Stimulated activated naive B cell treated with anti-CD40 and anti-IgM and Interleukin-4, amounts not matched to agents 10 μg/mL and 1 μg/mL and 100 μg/mL, for 72 hours (primary cell): ENCODE measurements around the gene HEG1.

Experiments
- ATAC-seq, 2 donors: fragments of 150-1000 bp; cut with Tn5 transposase; replicated peaks; 2 replicates each; pipeline ENCODE4 v1.10.0; 2021; ENCODE audit warnings: moderate library complexity in 1 of 2
- DNase-seq: peaks from one replicate; pipeline ENCODE4 v3.0.0; 2021
- H3K27ac Mint-ChIP-seq: one replicate; pipeline ENCODE4 v1.8.0; 2022; ENCODE audit warnings: mild to moderate bottlenecking, mixed read lengths
- H3K27me3 Mint-ChIP-seq, 2 donors: one replicate each; pipeline ENCODE4 v1.8.0; 2022; ENCODE audit warnings: mixed read lengths in 2 of 2
- H3K36me3 Mint-ChIP-seq, 2 donors: one replicate each; pipeline ENCODE4 v1.8.0; 2022; ENCODE audit warnings: mixed read lengths in 2 of 2, mild to moderate bottlenecking in 1 of 2
- H3K4me1 Mint-ChIP-seq, 2 donors: one replicate each; pipeline ENCODE4 v1.8.0; 2022; ENCODE audit warnings: mixed read lengths in 2 of 2, mild to moderate bottlenecking in 1 of 2
- H3K4me3 Mint-ChIP-seq, 2 donors: one replicate each; pipeline ENCODE4 v1.8.0; 2022; ENCODE audit warnings: mild to moderate bottlenecking in 2 of 2, mixed read lengths in 2 of 2, moderate library complexity in 1 of 2
- H3K9me3 Mint-ChIP-seq, 2 donors: one replicate each; pipeline ENCODE4 v1.8.0; 2022; ENCODE audit warnings: mixed read lengths in 2 of 2, mild to moderate bottlenecking in 1 of 2

HEG1 gene

GRCh38 chr3:125031544-125031943 is 24.3 kb downstream of the HEG1 start:
- H3K9me3 Mint-ChIP-seq = peaks cover 3 to 8% of the 10 kb centered on the region in 2 donors
- DNase-seq = no peak
- H3K36me3 Mint-ChIP-seq = peaks cover 16 to 31% of the 10 kb centered on the region in 2 donors
- H3K27ac Mint-ChIP-seq = no peak overlapping the region
- H3K4me3 Mint-ChIP-seq = no peak overlapping the region
- no peaks in the 10 kb centered on the region for H3K27me3 Mint-ChIP-seq
- no peak for ATAC-seq
- peaks cover 8 to 9% of the 10 kb centered on the region in 2 donors for H3K4me1 Mint-ChIP-seq

GRCh38 chr3:125028657-125029056 is 27.1 kb downstream of the HEG1 start:
- H3K36me3 Mint-ChIP-seq = peaks cover 28 to 45% of the 10 kb centered on the region in 2 donors
- H3K4me3 Mint-ChIP-seq = no peak overlapping the region
- H3K4me1 Mint-ChIP-seq = peaks cover 14% of the 10 kb centered on the region in 2 donors
- H3K27ac Mint-ChIP-seq = no peak overlapping the region
- no peaks in the 10 kb centered on the region for H3K27me3 Mint-ChIP-seq
- H3K9me3 Mint-ChIP-seq = peaks cover 0 to 2% of the 10 kb centered on the region in 2 donors
- no peak for DNase-seq
- no peak for ATAC-seq

- Mint-ChIP-seq H3K4me3 (no peak overlapping the region), H3K9me3 (no peaks in the 10 kb centered on the region), H3K27ac (no peak overlapping the region), H3K36me3 (peaks cover 28 to 47% of the 10 kb centered on the region in 2 donors), H3K4me1 (peaks cover 11 to 14% of the 10 kb centered on the region in 2 donors), H3K27me3 (no peaks in the 10 kb centered on the region)
- DNase-seq (no peak), ATAC-seq (no peak)
Measured at GRCh38 chr3:125025642-125026041, 30.2 kb downstream of the HEG1 start.

- no peak for DNase-seq
- Mint-ChIP-seq H3K36me3 (peaks cover 27 to 51% of the 10 kb centered on the region in 2 donors), H3K4me3 (no peak overlapping the region), H3K9me3 (no peaks in the 10 kb centered on the region), H3K4me1 (peaks cover 9 to 14% of the 10 kb centered on the region in 2 donors), H3K27me3 (no peaks in the 10 kb centered on the region), H3K27ac (no peak overlapping the region)
- no peak for ATAC-seq
Measured at GRCh38 chr3:125024817-125025216, 31.0 kb downstream of the HEG1 start.

- Mint-ChIP-seq H3K9me3 (no peaks in the 10 kb centered on the region), H3K4me1 (peaks cover 9 to 14% of the 10 kb centered on the region in 2 donors), H3K27me3 (no peaks in the 10 kb centered on the region), H3K27ac (no peak overlapping the region), H3K36me3 (peaks cover 31 to 56% of the 10 kb centered on the region in 2 donors), H3K4me3 (no peak overlapping the region)
- no peak for DNase-seq
- ATAC-seq = no peak
Measured at GRCh38 chr3:125023833-125024555, 31.8 kb downstream of the HEG1 start.

- no peaks in the 10 kb centered on the region for H3K27me3 Mint-ChIP-seq
- no peaks in the 10 kb centered on the region for H3K9me3 Mint-ChIP-seq
- H3K4me1 Mint-ChIP-seq = peaks cover 11 to 14% of the 10 kb centered on the region in 2 donors
- peaks cover 32 to 54% of the 10 kb centered on the region in 2 donors for H3K36me3 Mint-ChIP-seq
- no peak overlapping the region for H3K27ac Mint-ChIP-seq
- ATAC-seq (no peak), DNase-seq (no peak)
- no peak overlapping the region for H3K4me3 Mint-ChIP-seq
Measured at GRCh38 chr3:125022206-125022605, 33.6 kb downstream of the HEG1 start.

GRCh38 chr3:125019271-125019670 is 36.5 kb downstream of the HEG1 start:
- no peak for DNase-seq
- Mint-ChIP-seq H3K27me3 (no peaks in the 10 kb centered on the region), H3K4me1 (peaks cover 8 to 13% of the 10 kb centered on the region in 2 donors), H3K4me3 (no peak overlapping the region), H3K27ac (no peak overlapping the region), H3K9me3 (no peaks in the 10 kb centered on the region), H3K36me3 (peaks cover 22 to 47% of the 10 kb centered on the region in 2 donors)
- ATAC-seq = no peak

- Mint-ChIP-seq H3K9me3 (no peaks in the 10 kb centered on the region), H3K4me1 (peaks cover 5% of the 10 kb centered on the region in 2 donors), H3K27me3 (no peaks in the 10 kb centered on the region), H3K4me3 (no peak overlapping the region), H3K36me3 (peaks cover 30 to 55% of the 10 kb centered on the region in 2 donors), H3K27ac (no peak overlapping the region)
- DNase-seq (no peak), ATAC-seq (no peak)
Measured at GRCh38 chr3:125017406-125017805, 38.4 kb downstream of the HEG1 start.

- no peak for ATAC-seq
- no peak overlapping the region for H3K4me3 Mint-ChIP-seq
- peaks cover 0 to 2% of the 10 kb centered on the region in 2 donors for H3K4me1 Mint-ChIP-seq
- H3K36me3 Mint-ChIP-seq = peaks cover 41 to 67% of the 10 kb centered on the region in 2 donors
- H3K27ac Mint-ChIP-seq = no peak overlapping the region
- H3K27me3 Mint-ChIP-seq = no peaks in the 10 kb centered on the region
- H3K9me3 Mint-ChIP-seq = no peaks in the 10 kb centered on the region
- DNase-seq = no peak
Measured at GRCh38 chr3:125014570-125015179, 41.1 kb downstream of the HEG1 start.

- Mint-ChIP-seq H3K27me3 (no peaks in the 10 kb centered on the region), H3K27ac (no peak overlapping the region), H3K4me1 (no peaks in the 10 kb centered on the region), H3K9me3 (no peaks in the 10 kb centered on the region), H3K4me3 (no peak overlapping the region), H3K36me3 (peaks cover 32 to 59% of the 10 kb centered on the region in 2 donors)
- DNase-seq (no peak), ATAC-seq (no peak)
Measured at GRCh38 chr3:125013095-125013494, 42.7 kb downstream of the HEG1 start.

- Mint-ChIP-seq H3K27ac (no peak overlapping the region), H3K4me3 (no peak overlapping the region)
Measured at GRCh38 chr3:125011941-125012340, 43.9 kb downstream of the HEG1 start.

GRCh38 chr3:125010393-125010792 is 45.4 kb downstream of the HEG1 start:
- Mint-ChIP-seq H3K27me3 (no peaks in the 10 kb centered on the region), H3K36me3 (peaks cover 30 to 57% of the 10 kb centered on the region in 2 donors), H3K4me1 (no peaks in the 10 kb centered on the region), H3K9me3 (no peaks in the 10 kb centered on the region), H3K4me3 (no peak overlapping the region), H3K27ac (no peak overlapping the region)
- ATAC-seq = no peak
- no peak for DNase-seq

More at GRCh38 chr3:125011941-125012340, 43.9 kb downstream of the HEG1 start:
- H3K9me3 Mint-ChIP-seq = no peaks in the 10 kb centered on the region
- no peaks in the 10 kb centered on the region for H3K4me1 Mint-ChIP-seq
- DNase-seq (no peak), ATAC-seq (no peak)
- H3K36me3 Mint-ChIP-seq = peaks cover 30 to 57% of the 10 kb centered on the region in 2 donors
- no peaks in the 10 kb centered on the region for H3K27me3 Mint-ChIP-seq

GRCh38 chr3:125008766-125009165 is 47.0 kb downstream of the HEG1 start:
- ATAC-seq (no peak), DNase-seq (no peak)
- no peaks in the 10 kb centered on the region for H3K27me3 Mint-ChIP-seq
- H3K36me3 Mint-ChIP-seq = peaks cover 25 to 55% of the 10 kb centered on the region in 2 donors
- no peak overlapping the region for H3K4me3 Mint-ChIP-seq
- no peak overlapping the region for H3K27ac Mint-ChIP-seq
- H3K4me1 Mint-ChIP-seq = no peaks in the 10 kb centered on the region
- no peaks in the 10 kb centered on the region for H3K9me3 Mint-ChIP-seq

- no peak for ATAC-seq
- H3K4me3 Mint-ChIP-seq = no peak overlapping the region
- no peaks in the 10 kb centered on the region for H3K9me3 Mint-ChIP-seq
- peaks cover 9 to 46% of the 10 kb centered on the region in 2 donors for H3K36me3 Mint-ChIP-seq
- H3K4me1 Mint-ChIP-seq = no peaks in the 10 kb centered on the region
- no peak for DNase-seq
- H3K27me3 Mint-ChIP-seq = no peaks in the 10 kb centered on the region
- H3K27ac Mint-ChIP-seq = no peak overlapping the region
Measured at GRCh38 chr3:125006291-125006731, 49.5 kb downstream of the HEG1 start.

- Mint-ChIP-seq H3K27me3 (no peaks in the 10 kb centered on the region), H3K27ac (peak overlapping the region; percentile 14), H3K4me1 (no peaks in the 10 kb centered on the region), H3K4me3 (no peak overlapping the region), H3K36me3 (peaks cover 9 to 47% of the 10 kb centered on the region in 2 donors), H3K9me3 (no peaks in the 10 kb centered on the region)
- ATAC-seq = no peak
- no peak for DNase-seq
Measured at GRCh38 chr3:125005676-125006075, 50.1 kb downstream of the HEG1 start.
